ENCODE data around the gene ZNF677.
"Not testable (repeated sequence)": the region's sequence is repeated elsewhere in the genome, so short reads cannot be mapped to it uniquely, and the experiment has no call there.

The ZNF677 gene

DNA sequence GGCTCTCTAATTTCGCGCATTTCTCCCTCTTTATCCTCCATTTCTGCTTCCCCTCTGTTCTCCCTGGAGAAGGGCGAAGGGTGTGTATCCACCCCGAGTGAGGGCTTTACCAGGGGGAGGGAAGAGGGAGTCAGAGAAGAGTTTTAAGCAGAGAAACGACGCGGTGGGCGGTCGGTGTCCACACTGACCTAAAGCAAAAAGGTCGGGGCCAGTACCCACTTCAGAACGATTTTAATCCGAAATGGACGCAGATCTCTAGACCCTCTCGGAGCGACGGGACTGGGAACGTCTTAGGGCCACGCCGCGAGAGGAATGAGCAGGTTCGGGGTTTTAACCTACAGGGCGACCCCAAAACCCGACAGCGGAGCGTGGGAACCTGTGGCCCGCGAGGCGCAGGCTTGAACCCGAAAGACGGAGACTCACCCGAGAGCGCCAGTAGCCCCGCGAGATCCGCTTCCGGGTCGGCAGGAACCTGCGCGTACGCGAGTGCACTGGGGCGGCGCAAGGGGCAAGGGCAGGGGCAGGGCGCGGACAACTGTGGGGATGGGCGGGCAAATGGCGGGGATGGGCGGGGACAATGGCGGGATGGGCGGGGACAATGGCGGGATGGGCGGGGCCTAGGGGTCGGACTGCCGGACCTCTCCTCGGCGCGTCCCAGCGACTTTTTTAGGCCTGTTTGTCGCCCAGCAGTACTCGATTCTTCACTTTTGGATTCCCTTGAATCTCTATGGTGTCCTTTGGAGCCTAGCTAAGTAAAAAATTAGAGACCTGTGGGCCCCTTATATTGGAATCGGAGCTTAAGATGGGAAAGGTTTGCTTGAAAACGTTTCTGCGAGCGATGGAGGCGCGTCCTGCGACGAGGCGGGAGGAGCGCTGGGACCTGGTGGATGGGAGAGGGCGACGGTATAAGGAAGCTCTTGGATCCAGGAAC, at the start of gene ZNF677:
ZNF677 (minus strand) TSS at position 463 of the 931 bp plus-strand sequence. CDS start 3,323 bp downstream, outside the sequence.
- DNase-seq = peak; percentile 72

- DNase-seq = not testable (repeated sequence)
Measured at GRCh38 chr19:53301341-53301740, 46.7 kb upstream of the ZNF677 start.

- DNase-seq = no peak
Measured at GRCh38 chr19:53294786-53295441, 40.2 kb upstream of the ZNF677 start.

GRCh38 chr19:53290758-53291549, 36.3 kb upstream of the ZNF677 start:
- DNase-seq = no peak

DNA sequence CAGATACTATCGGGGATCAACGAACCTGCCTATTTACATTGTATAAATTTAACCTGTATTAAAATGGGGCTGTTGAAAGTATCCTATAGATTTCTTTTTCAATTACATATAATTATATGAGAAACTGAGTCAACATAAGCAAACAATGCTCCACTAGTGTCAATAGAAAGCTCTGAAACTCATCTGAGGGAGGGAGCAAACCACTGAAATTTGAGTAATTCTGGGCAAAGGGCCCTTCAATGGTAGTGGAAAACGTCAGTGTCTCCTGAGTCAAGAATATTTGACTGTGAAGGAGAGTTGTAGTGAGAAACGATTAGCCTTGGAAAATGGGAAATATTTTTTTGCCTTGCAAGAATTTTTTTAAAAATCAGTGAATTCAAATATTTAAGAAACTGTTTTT, 30.4 kb upstream of the ZNF677 start:
- DNase-seq = no peak

- not testable (repeated sequence) for DNase-seq
Measured at GRCh38 chr19:53281947-53282346, 27.3 kb upstream of the ZNF677 start.

DNA sequence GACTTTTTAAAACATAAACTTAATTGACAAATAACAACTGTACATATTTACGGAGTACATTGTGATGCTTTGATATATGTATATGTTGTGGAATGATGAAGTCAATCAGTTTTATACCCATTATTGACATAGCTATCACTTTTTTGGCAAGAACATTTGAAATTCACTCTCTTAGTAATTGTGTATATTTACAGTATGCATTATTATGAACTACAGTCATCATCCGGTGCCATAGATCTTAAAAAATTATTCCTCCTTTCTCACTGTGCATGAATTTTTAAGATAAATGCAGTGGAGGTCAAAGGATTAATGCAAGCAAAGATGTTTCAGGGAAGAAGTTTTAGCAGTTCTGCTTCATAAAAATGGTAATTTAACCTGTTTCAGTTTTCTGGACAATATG, 20.8 kb upstream of the ZNF677 start:
- DNase-seq = no peak

GRCh38 chr19:53272044-53272443, 17.4 kb upstream of the ZNF677 start:
- DNase-seq = no peak

GRCh38 chr19:53269861-53270260, 15.2 kb upstream of the ZNF677 start:
- DNase-seq = not testable (repeated sequence)

DNA sequence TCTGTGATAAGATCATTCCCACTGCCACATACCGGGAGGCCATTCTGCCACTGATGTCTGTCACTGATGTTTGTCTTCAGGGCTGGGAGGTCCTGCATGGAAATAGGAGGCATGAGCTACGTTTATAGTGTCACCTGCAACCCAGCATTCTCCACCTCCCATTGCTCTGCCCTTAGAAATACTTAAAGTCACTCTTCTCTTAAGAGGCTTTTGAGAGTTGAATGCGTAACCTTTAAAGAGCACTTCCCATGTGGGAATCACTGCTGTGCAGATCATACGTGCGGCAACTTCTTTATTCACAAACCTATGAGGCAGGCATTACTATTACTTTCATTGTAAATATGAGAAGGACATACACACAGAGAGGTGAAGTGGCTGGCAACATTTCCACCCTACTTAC, 12.9 kb upstream of the ZNF677 start, which contains the start of gene VN1R4:
VN1R4 (minus strand) TSS at position 101 of the 400 bp plus-strand sequence; CDS start at position 43, 58 bp downstream.
- not testable (repeated sequence) for DNase-seq

- DNase-seq = not testable (repeated sequence)
Measured at GRCh38 chr19:53257715-53258342, 3.2 kb upstream of the ZNF677 start, which contains the start of gene VN1R2. Gene VN1R2, plus strand, starts transcription at chr19:53258292. Its CDS starts 84 bp downstream, at chr19:53258376.

DNA sequence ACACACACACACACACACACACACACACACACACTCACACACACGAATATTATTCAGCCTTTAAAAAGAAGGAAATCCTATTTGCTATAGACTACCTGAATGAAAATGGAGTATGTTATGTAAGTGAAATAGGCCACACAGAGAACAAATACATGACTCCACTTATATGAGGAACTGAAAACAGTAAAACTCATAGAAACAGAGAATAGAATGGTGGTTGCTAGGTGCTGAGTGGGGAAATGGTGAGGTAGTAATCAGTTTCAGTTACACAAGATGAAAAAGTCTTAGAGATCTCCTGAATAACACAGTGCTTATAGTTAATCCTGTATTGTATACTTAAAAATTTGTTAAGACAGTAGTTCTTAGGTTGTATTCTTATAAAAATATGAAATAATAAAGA, 8.2 kb downstream of the ZNF677 start:
- DNase-seq = no peak

GRCh38 chr19:53237114-53237777, 17.4 kb downstream of the ZNF677 start:
- no peak for DNase-seq

DNA sequence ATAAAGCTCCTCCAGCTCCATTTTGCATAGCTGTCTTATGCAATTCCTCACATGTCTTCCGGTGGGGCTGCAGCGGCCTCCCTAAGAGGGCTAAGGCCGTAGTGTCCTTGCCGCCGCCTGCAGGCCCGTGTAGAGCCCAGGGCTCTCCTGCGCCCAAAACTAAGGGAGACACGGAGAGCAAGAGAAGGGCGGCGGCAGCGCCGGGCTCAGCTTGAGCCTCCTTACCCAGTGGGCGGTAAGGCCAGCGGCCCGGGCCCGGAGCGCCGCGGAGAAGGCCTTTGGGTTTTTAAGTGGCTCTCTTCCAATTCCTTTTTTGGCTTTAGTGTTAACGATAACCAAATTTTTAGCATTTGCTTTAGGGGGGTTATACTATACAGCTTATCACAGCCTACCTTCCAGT, 30.1 kb downstream of the ZNF677 start:
- DNase-seq = no peak

DNA sequence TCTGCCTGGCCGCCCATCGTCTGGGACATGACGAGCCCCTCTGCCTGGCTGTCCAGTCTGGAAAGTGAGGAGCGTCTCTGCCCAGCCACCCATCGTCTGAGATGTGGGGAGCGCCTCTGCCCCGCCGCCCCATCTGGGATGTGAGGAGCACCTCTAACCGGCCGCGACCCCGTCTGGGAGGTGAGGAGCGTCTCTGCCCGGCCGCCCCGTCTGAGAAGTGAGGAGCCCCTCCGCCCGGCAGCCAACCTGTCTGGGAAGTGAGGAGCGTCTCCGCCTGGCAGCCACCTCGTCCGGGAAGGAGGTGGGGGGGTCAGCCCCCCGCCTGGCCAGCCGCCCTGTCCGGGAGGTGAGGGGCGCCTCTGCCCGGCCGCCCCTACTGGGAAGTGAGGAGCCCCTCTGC, 32.0 kb downstream of the ZNF677 start:
- not testable (repeated sequence) for DNase-seq

DNA sequence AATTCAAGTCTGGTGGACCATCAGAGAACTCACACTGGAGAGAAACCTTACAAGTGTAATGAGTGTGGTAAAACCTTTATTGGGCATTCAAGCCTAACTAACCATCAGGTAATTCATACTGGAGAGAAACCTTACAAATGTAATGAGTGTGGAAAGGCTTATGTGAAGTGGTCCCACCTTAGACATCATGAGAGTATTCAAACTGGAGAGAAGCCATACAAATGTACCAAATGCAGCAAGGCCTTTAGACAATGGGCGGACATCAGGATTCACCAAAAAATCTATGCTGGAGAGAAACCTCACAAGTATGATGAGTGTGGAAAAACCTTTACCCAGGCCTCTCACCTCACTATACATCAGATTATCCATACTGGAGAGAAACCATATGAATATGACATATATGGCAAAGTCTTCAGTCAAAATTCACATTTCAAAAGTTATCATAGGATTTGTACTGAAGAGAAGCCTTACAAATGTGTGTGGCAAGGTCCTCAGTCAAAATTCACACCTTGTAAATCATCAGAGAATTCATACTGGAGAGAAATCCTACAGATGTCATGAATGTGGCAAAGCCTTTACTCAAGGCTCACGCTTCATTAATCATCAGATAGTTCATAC, 41.9 kb downstream of the ZNF677 start:
- no peak for DNase-seq

DNA sequence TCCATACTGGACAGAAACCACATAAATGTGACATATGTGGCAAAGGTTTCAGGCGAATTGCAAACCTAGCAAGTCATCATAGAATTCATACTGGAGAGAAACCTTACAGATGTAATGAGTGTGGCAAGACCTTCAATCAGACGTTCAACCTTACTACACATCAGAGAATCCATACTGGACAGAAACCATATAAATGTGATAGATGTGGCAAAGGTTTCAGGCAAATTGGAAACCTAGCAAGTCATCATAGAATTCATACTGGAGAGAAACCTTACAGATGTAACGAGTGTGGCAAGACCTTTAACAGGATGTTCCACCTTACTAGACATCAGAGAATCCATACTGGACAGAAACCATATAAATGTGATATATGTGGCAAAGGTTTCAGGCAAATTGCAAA, 43.1 kb downstream of the ZNF677 start:
- not testable (repeated sequence) for DNase-seq

DNA sequence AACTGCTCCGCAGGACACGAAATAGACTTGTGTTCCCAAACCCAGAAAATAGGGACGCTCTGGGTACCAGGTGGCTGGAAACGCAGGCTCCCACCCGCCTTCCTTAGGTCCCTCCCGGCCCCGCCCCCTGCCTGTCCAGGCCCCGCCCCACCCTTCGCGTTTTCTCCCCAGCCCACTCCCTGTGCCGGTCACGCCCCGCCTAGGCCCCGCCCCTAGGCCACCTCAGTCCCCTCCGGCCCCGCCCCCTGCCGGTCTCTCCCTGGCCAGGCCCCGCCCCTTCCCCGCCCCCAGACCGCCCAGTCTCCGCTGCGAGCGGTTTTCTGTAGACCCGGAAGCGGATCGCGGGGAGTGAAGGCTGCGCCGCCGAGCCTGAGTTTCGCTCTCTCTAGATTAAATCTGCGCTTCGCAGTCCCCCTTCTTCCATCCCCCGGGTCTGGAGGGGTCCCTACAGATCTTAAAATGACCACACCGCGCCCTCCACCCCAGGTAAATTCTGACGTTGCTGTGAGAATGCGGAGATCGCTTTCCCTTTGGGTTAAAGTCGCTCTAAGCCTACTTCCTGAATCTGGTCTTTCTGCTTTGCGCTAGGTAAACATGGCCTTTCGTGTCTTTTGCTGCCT, 57.8 kb downstream of the ZNF677 start:
- DNase-seq = peak; percentile 74

- DNase-seq = peak; percentile 57
Measured at GRCh38 chr19:53195265-53195903, 59.3 kb downstream of the ZNF677 start.

- DNase-seq = no peak
Measured at GRCh38 chr19:53193535-53194222, 61.0 kb downstream of the ZNF677 start.

Measured in activated CD4-positive, alpha-beta T cell treated with anti-CD3 and anti-CD28 coated beads, Interleukin-2, amount 50 U/mL, for 16 hours (primary cell).